Measurements from ENCODE around the gene ARID1B. TPM values are rescaled to one million over a fixed set of nuclear protein-coding genes. Genes with fewer than 3 reads are reported as not detected.

The ARID1B gene
- total and polyA plus RNA-seq, 2 donors (not counting 1 experiment from before 2014, with no cell fraction given), result 47.2 to 280 TPM

GRCh38 chr6:156787569-156788492 lies 10.7 kb downstream of the ARID1B start:
- Histone ChIP-seq H3K27me3 (replicated peaks in 1 of 4; ENCODE audit: control extremely low read depth in 1 of 4, control insufficient read depth in 3 of 4, insufficient read depth in 4 of 4, low read length in 3 of 4) (no peaks in the 10 kb centered on the region), H2AFZ (ENCODE audit: insufficient read depth, low read depth, low read length, poor library complexity, severe bottlenecking) (no peak overlapping the region), H3K9me3 (ENCODE audit: control extremely low read depth in 1 of 3, control insufficient read depth in 2 of 3, insufficient read depth in 1 of 3, low read length in 2 of 3) (no peaks in the 10 kb centered on the region), H3K9ac (ENCODE audit: low read length) (no peak overlapping the region), H3K4me3 (ENCODE audit: control extremely low read depth in 1 of 5, extremely low read depth in 1 of 5, insufficient read depth in 1 of 5, low read depth in 2 of 5, low read length in 4 of 5) (no peak overlapping the region), H4K20me1 (ENCODE audit: control insufficient read depth, insufficient read depth, low read length, poor library complexity, severe bottlenecking) (peaks cover 67% of the 10 kb centered on the region), H3K27ac (ENCODE audit: low read length in 2 of 2) (no peak overlapping the region), H3K36me3 (replicated peaks in 1 of 2; ENCODE audit: control extremely low read depth in 1 of 2, control insufficient read depth in 1 of 2, extremely low read depth in 1 of 2, insufficient read depth in 2 of 2, low read length in 1 of 2) (peaks cover 0 to 22% of the 10 kb centered on the region in 2 experiments), H3K4me2 (replicated peaks; ENCODE audit: low read depth, low read length, poor library complexity, severe bottlenecking) (peak overlapping the region; percentile 38), H3K4me1 (ENCODE audit: control insufficient read depth in 2 of 2, insufficient read depth in 2 of 2, low read length in 2 of 2) (peaks cover 57 to 72% of the 10 kb centered on the region in 2 donors), H3K79me2 (ENCODE audit: control insufficient read depth, insufficient read depth, low read length) (peaks cover 100% of the 10 kb centered on the region)
- no peaks in the 10 kb centered on the region for H3K27me3 Mint-ChIP-seq
- no peak for TF ChIP-seq EZH2 (IDR thresholded peaks at IDR 0.05; ENCODE audit: borderline replicate concordance, insufficient read depth, low read depth, low read length, poor library complexity, severe bottlenecking)
- H3K27ac Mint-ChIP-seq, result peak overlapping the region; percentile 38
- ChIA-PET POLR2A (interaction anchor here (1.0 kb wide), 1 partner anchor 11 kb away, joined by 3 read pairs; the partner anchor contains the start of gene ARID1B), CTCF (no interaction called here)
- DNase-seq, result peak; percentile 37
- peaks cover 89% of the 10 kb centered on the region for H3K4me1 Mint-ChIP-seq
- H3K9me3 Mint-ChIP-seq (ENCODE audit: insufficient read depth), result no peaks in the 10 kb centered on the region
- WGBS (ENCODE audit: insufficient coverage), result 92% methylated on average over 2 of the region's 5 CpGs
- ATAC-seq (ENCODE audit: low read depth), result no peak
- intact Hi-C loops (cut with micrococcal nuclease), result loop anchor here (10.0 kb wide), 1 partner anchor 127 kb away; no protein-coding TSS in a partner anchor
- H3K4me3 Mint-ChIP-seq, result peak overlapping the region; percentile 33

- peak overlapping the region; percentile 20 for H3K4me3 Mint-ChIP-seq
- peaks cover 100% of the 10 kb centered on the region for H3K79me2 ChIP-seq (ENCODE audit: control insufficient read depth, insufficient read depth, low read length)
- H3K4me3 ChIP-seq (ENCODE audit: control extremely low read depth in 1 of 5, extremely low read depth in 1 of 5, insufficient read depth in 1 of 5, low read depth in 2 of 5, low read length in 4 of 5), result no peak overlapping the region
- peak overlapping the region; percentile 2 for H3K4me2 ChIP-seq (replicated peaks; ENCODE audit: low read depth, low read length, poor library complexity, severe bottlenecking)
- no peaks in the 10 kb centered on the region for H3K27me3 ChIP-seq (replicated peaks in 1 of 4; ENCODE audit: control extremely low read depth in 1 of 4, control insufficient read depth in 3 of 4, insufficient read depth in 4 of 4, low read length in 3 of 4)
- no peaks in the 10 kb centered on the region for H3K9me3 ChIP-seq (ENCODE audit: control extremely low read depth in 1 of 3, control insufficient read depth in 2 of 3, insufficient read depth in 1 of 3, low read length in 2 of 3)
- H3K27ac ChIP-seq (ENCODE audit: low read length in 2 of 2), result no peak overlapping the region
- WGBS (ENCODE audit: insufficient coverage), result 90% methylated on average over 2 of the region's 7 CpGs
- H2AFZ ChIP-seq (ENCODE audit: insufficient read depth, low read depth, low read length, poor library complexity, severe bottlenecking), result no peak overlapping the region
- no peak for DNase-seq
- no peak overlapping the region for H3K9ac ChIP-seq (ENCODE audit: low read length)
- H4K20me1 ChIP-seq (ENCODE audit: control insufficient read depth, insufficient read depth, low read length, poor library complexity, severe bottlenecking), result peaks cover 78% of the 10 kb centered on the region
- H3K27me3 Mint-ChIP-seq, result no peaks in the 10 kb centered on the region
- CTCF ChIA-PET, result interaction anchor here (1.5 kb wide), 1 partner anchor 9 kb away, joined by 5 read pairs; no protein-coding TSS in a partner anchor
- intact Hi-C loops (cut with micrococcal nuclease), result loop anchor here (10.0 kb wide), 1 partner anchor 125 kb away; no protein-coding TSS in a partner anchor
- POLR2A ChIA-PET, result no interaction called here
- no peaks in the 10 kb centered on the region for H3K9me3 Mint-ChIP-seq (ENCODE audit: insufficient read depth)
- peak overlapping the region; percentile 11 for H3K27ac Mint-ChIP-seq
- TF ChIP-seq CTCF (IDR thresholded peaks at IDR 0.05), result no peak
- TF ChIP-seq EZH2 (IDR thresholded peaks at IDR 0.05; ENCODE audit: borderline replicate concordance, insufficient read depth, low read depth, low read length, poor library complexity, severe bottlenecking), result no peak
- peaks cover 0 to 20% of the 10 kb centered on the region in 2 experiments for H3K36me3 ChIP-seq (replicated peaks in 1 of 2; ENCODE audit: control extremely low read depth in 1 of 2, control insufficient read depth in 1 of 2, extremely low read depth in 1 of 2, insufficient read depth in 2 of 2, low read length in 1 of 2)
- H3K4me1 Mint-ChIP-seq, result peaks cover 91% of the 10 kb centered on the region
- ATAC-seq (ENCODE audit: low read depth), result no peak
- H3K4me1 ChIP-seq (ENCODE audit: control insufficient read depth in 2 of 2, insufficient read depth in 2 of 2, low read length in 2 of 2), result peaks cover 61 to 72% of the 10 kb centered on the region in 2 donors
Measured at GRCh38 chr6:156789081-156789943, 12.1 kb downstream of the ARID1B start.
